H1 (cell line): Measurements from ENCODE around the gene NAV2. TPM values are rescaled to one million over a fixed set of nuclear protein-coding genes. Genes with fewer than 3 reads are reported as not detected.

Experiments
- BACH1 ChIP-seq: IDR thresholded peaks from 2 replicates; pipeline ENCODE4 v1.6.1; 2012; ENCODE audit warnings: low read length, improper control_type of control experiment
- BRCA1 ChIP-seq: IDR thresholded peaks from 2 replicates; pipeline ENCODE4 v1.6.1; 2012; ENCODE audit warnings: low read depth, low read length, improper control_type of control experiment
- CBX5 ChIP-seq: fragments of 300-800, 300-1000 bp; sonication (generic); IDR thresholded peaks from 2 replicates; pipeline ENCODE4 v1.7.1; 2016; ENCODE audit warnings: antibody characterized with exemption, low read length, low read depth
- CBX8 ChIP-seq: fragments of 300-800, 300-1000 bp; sonication (generic); IDR thresholded peaks from 2 replicates; pipeline ENCODE4 v1.7.1; 2016; ENCODE audit warnings: low read depth, low read length, borderline replicate concordance
- CHD2 ChIP-seq: IDR thresholded peaks from 2 replicates; pipeline ENCODE4 v1.6.1; 2012; ENCODE audit warnings: low read length, improper control_type of control experiment
- EGR1 ChIP-seq: IDR thresholded peaks from 2 replicates; pipeline ENCODE4 v1.6.1; 2011; ENCODE audit warnings: low read depth, low read length, borderline replicate concordance
- EZH2 ChIP-seq: fragments of 200-600 bp; sonication (generic); IDR thresholded peaks from 2 replicates; pipeline ENCODE4 v1.7.1; 2012; ENCODE audit warnings: low read depth, mild to moderate bottlenecking, moderate library complexity, low read length, inconsistent platforms; ENCODE audit not compliant: severe bottlenecking
- HDAC2 ChIP-seq, 2 experiments: fragments of 300-600 bp in 1 of 2; sonication (generic) in 1 of 2; IDR thresholded peaks; 2 replicates each; pipeline ENCODE4 v1.6.1; 2011 to 2012; ENCODE audit warnings: low read depth in 2 of 2, low read length in 2 of 2, mild to moderate bottlenecking in 2 of 2, moderate library complexity in 2 of 2, borderline replicate concordance in 1 of 2, inconsistent platforms in 1 of 2
- KDM4A ChIP-seq: IDR thresholded peaks from one replicate; pipeline ENCODE4 v1.7.1; 2012; ENCODE audit warnings: low read depth, mild to moderate bottlenecking, moderate library complexity, low read length, inconsistent platforms; ENCODE audit not compliant: severe bottlenecking
- RAD21 ChIP-seq, 2 experiments: IDR thresholded peaks in 1 of 2; conservative IDR thresholded peaks in 1 of 2; 2 replicates each; pipeline ENCODE4 v1.6.1; 2011; ENCODE audit warnings: low read depth in 2 of 2, low read length in 2 of 2, improper control_type of control experiment in 1 of 2, inconsistent platforms in 1 of 2, mild to moderate bottlenecking in 1 of 2, moderate library complexity in 1 of 2
- RFX5 ChIP-seq: IDR thresholded peaks from 2 replicates; pipeline ENCODE4 v1.6.1; 2011; ENCODE audit warnings: low read depth, low read length, improper control_type of control experiment, borderline replicate concordance
- RNF2 ChIP-seq: fragments of 200-900, 300-1000 bp; sonication (generic); IDR thresholded peaks from 2 replicates; pipeline ENCODE4 v1.7.1; 2016; ENCODE audit warnings: borderline replicate concordance, low read depth, mild to moderate bottlenecking, antibody characterized with exemption, low read length; ENCODE audit not compliant: poor library complexity, severe bottlenecking; ENCODE audit errors: missing control alignments
- RXRA ChIP-seq: IDR thresholded peaks from 2 replicates; pipeline ENCODE4 v1.6.1; 2011; ENCODE audit warnings: low read depth, mild to moderate bottlenecking, low read length, moderate library complexity; ENCODE audit not compliant: insufficient read depth
- SIRT6 ChIP-seq: IDR thresholded peaks from one replicate; pipeline ENCODE4 v1.7.1; 2012; ENCODE audit warnings: low read length, inconsistent platforms
- SP1 ChIP-seq: IDR thresholded peaks from 2 replicates; pipeline ENCODE4 v1.6.1; 2011; ENCODE audit warnings: low read depth, low read length
- SP4 ChIP-seq: IDR thresholded peaks from 2 replicates; pipeline ENCODE4 v1.6.1; 2012; ENCODE audit warnings: low read length, inconsistent platforms
- SRF ChIP-seq: IDR thresholded peaks from 2 replicates; pipeline ENCODE4 v1.6.1; 2011; ENCODE audit warnings: mild to moderate bottlenecking, low read depth, low read length, moderate library complexity
- TAF1 ChIP-seq: IDR thresholded peaks from 2 replicates; pipeline ENCODE4 v1.6.1; 2011; ENCODE audit warnings: mild to moderate bottlenecking, low read depth, low read length
- TCF12 ChIP-seq: IDR thresholded peaks from 2 replicates; pipeline ENCODE4 v1.6.1; 2011; ENCODE audit warnings: low read depth, mild to moderate bottlenecking, low read length
- polyA plus RNA-seq, 7 experiments: library from polyadenylated mRNA; depleted of rRNA in 3 of 7; stranded (reverse) in 5 of 7; unstranded in 2 of 7; fragments of >200 nt in 5 of 7; fragments of 200-250 nt in 2 of 7; gene quantifications; 1 replicate in 5 of 7; 2 replicates in 1 of 7; 4 replicates in 1 of 7; pipeline versions ENCODE4 v1.2.1 to v1.2.3, GENCODE V29; 2011 to 2013; ENCODE audit warnings: missing spikeins in 2 of 7, mixed read lengths in 2 of 7
- total RNA-seq: library from RNA; stranded (reverse); fragmentation: NEBNext Ultra II Directional; extraction: Animal tissue kit (Norgen Biotek cat#: 25700); gene quantifications from 2 replicates; pipeline ENCODE4 v1.2.1, GENCODE V29; 2021
- TF ChIP-seq, protein P1 (sequence below): IDR thresholded peaks from 2 replicates; pipeline ENCODE4 v1.6.1; 2011; ENCODE audit warnings: low read length, improper control_type of control experiment
- TF ChIP-seq, protein P2 (sequence below): IDR thresholded peaks from 2 replicates; pipeline ENCODE4 v1.6.1; 2012; ENCODE audit warnings: inconsistent platforms
- TF ChIP-seq, protein P3 (sequence below): IDR thresholded peaks from 2 replicates; pipeline ENCODE4 v1.6.1; 2012; ENCODE audit warnings: inconsistent platforms

Gene NAV2
- total and polyA plus RNA-seq, 2 of the 8 experiments (the other 6 are each of a cell fraction or from before 2014, with no cell fraction given), result 35.6 to 73.6 TPM

DNA sequence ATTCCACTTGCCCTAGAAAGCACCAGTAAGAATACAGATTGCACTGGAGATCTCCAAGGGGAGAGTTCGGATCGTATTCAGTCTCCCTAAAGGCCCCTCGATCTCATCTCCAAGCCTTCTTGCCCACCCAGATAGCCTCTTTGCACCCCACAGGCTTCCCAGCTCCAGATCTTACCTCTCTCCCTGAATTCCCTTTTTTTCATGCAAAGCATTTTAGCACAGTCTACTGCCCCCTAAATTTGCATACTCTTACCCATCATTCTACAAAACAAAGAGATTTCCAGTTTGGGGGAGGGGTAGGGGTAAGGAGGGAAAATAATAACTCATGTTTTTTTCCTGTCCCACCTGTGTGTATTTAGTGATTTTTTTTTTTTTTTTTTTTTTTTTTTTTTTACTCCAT, 105.2 kb downstream of the NAV2 start (continued):
- TF ChIP-seq EZH2 (no peak), SP4 (no peak), HDAC2 (IDR thresholded peaks at IDR 0.05; ENCODE audit: borderline replicate concordance in 1 of 2, low read depth in 2 of 2, low read length in 2 of 2) (peak in 1 of 2 experiments; percentile 96; a peak in 1 of 4 replicates), SP1 (peak; percentile 93), BACH1 (no peak), RFX5 (no peak), RNF2 (no peak), RAD21 (IDR thresholded peaks at IDR 0.05 in 1 of 2, conservative IDR thresholded peaks at IDR 0.05 in 1 of 2; ENCODE audit: low read depth in 2 of 2, low read length in 2 of 2) (no peak), CHD2 (peak; percentile 56; the same call in 1 of the 2 replicates), TAF1 (0 out of 2 replicates have a peak, but pooled peaks have one; percentile 3), TCF12 (0 out of 2 replicates have a peak, but pooled peaks have one; percentile 22), SRF (no peak), KDM4A (no peak), CBX8 (no peak), CBX5 (no peak), RXRA (no peak), BRCA1 (no peak), EGR1 (0 out of 2 replicates have a peak, but pooled peaks have one; percentile 17), SIRT6 (no peak)
- TF ChIP-seq, protein P1, sequence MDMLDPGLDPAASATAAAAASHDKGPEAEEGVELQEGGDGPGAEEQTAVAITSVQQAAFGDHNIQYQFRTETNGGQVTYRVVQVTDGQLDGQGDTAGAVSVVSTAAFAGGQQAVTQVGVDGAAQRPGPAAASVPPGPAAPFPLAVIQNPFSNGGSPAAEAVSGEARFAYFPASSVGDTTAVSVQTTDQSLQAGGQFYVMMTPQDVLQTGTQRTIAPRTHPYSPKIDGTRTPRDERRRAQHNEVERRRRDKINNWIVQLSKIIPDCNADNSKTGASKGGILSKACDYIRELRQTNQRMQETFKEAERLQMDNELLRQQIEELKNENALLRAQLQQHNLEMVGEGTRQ, result no peak
- TF ChIP-seq, protein P2, sequence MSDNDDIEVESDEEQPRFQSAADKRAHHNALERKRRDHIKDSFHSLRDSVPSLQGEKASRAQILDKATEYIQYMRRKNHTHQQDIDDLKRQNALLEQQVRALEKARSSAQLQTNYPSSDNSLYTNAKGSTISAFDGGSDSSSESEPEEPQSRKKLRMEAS, result no peak
- TF ChIP-seq, protein P3, sequence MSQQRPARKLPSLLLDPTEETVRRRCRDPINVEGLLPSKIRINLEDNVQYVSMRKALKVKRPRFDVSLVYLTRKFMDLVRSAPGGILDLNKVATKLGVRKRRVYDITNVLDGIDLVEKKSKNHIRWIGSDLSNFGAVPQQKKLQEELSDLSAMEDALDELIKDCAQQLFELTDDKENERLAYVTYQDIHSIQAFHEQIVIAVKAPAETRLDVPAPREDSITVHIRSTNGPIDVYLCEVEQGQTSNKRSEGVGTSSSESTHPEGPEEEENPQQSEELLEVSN, result no peak
